T-helper 1 cell treated with Interleukin-12 subunit alpha and Interleukin-12 subunit beta and Interleukin-4 antibody, amounts not matched to agents 30 ng/mL and 1 ng/mL, for 36 hours (primary cell): ENCODE data around the gene TPM2. TPM values are rescaled to one million over a fixed set of nuclear protein-coding genes. Genes with fewer than 3 reads are reported as not detected.

Experiments used
- intact Hi-C: fragments of 100-400 bp; cut with micrococcal nuclease; formaldehyde crosslinking; loops from one replicate; pipeline ENCODE4 v1.15.1; 2024
- total RNA-seq: library from RNA; stranded (reverse); gene quantifications from 2 replicates; pipeline ENCODE4 v1.2.3, GENCODE V29; 2022

The TPM2 gene
- total RNA-seq, 1 donor from 2014 or later: 4.6 TPM

DNA sequence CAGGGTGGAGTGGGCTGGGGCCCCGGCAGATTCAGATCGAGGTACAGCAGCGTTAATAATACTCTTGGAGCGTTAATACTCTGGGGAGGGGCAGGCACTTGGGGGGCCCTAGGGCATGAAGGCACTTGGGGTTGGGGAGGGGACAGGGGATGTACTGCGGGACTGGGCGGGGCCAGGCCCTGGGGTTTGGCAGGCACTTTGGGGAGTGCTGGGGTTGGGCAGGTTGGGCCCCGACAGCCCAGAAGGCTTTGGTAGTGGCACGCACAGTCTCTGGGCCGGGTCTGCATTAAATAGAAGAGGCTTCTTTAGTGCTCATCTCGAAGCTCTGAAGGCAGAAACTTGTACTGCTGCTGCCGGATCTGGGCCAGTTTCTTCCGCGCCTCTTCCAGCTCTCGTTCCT is 7.8 kb upstream of the TPM2 start:
- intact Hi-C loops: no loop called here

DNA sequence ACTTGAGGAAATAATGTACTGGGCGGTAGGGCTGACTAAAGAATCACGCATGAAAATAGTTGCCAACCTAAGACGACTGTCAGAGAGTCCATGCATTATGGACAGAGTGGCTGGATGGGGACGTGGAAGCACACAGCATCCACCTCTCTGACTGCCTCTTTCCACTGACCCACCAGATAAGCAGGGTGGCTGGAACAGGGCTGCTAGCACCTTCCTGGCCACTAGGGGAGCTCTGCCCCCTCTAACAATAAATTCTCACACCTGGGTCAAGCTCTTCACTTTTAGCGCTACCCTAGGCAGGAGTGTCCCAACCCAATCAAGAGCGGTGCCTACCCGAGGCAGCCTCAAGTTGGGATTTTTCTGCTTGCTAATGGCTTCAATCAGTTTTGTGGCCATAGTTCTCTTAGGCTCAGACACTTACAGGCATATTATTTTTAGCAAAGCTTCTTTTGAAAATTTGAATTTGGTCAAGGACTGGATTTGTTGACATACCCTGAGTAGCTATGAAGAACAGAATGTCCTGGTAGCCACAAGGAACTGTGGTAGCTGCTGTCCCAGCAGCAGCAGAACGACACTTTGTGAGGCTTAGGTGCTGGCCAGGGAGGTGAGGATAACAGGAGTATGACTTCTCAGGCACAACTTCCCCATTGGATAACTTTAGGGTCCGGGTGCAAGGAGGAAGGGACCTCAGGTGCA is 6.9 kb upstream of the TPM2 start:
- intact Hi-C loops: loop anchor here (1.0 kb wide), 5 partner anchors 32 to 215 kb away; partner anchors contain the start of genes CCDC107 and RMRP

GRCh38 chr9:35695943-35696401 is 6.2 kb upstream of the TPM2 start:
- intact Hi-C loops: loop anchor here (1.0 kb wide), 5 partner anchors 32 to 215 kb away; partner anchors contain the start of genes CCDC107 and RMRP

GRCh38 chr9:35691757-35692301 is 2.1 kb upstream of the TPM2 start:
- intact Hi-C loops: no loop called here

DNA sequence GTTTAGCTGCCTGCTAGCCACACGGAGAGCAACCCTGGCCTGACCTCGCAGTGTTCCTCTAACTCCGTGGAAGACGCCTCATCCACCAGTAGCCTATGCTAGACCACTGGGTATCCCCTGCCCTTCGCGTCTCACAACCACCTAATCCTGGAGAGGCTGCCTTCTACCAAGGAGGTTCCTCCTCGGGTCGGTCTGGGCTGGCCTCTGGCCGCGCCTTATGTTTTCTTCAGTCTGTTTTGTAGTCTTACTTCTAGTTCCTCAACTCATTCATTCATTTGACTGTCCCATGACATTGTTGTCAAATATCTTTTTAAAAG is 1.6 kb upstream of the TPM2 start:
- intact Hi-C loops: no loop called here

GRCh38 chr9:35690614-35691333 is 1.0 kb upstream of the TPM2 start:
- intact Hi-C loops: no loop called here

GRCh38 chr9:35690294-35690613 is 529 bp upstream of the TPM2 start:
- intact Hi-C loops: no loop called here

DNA sequence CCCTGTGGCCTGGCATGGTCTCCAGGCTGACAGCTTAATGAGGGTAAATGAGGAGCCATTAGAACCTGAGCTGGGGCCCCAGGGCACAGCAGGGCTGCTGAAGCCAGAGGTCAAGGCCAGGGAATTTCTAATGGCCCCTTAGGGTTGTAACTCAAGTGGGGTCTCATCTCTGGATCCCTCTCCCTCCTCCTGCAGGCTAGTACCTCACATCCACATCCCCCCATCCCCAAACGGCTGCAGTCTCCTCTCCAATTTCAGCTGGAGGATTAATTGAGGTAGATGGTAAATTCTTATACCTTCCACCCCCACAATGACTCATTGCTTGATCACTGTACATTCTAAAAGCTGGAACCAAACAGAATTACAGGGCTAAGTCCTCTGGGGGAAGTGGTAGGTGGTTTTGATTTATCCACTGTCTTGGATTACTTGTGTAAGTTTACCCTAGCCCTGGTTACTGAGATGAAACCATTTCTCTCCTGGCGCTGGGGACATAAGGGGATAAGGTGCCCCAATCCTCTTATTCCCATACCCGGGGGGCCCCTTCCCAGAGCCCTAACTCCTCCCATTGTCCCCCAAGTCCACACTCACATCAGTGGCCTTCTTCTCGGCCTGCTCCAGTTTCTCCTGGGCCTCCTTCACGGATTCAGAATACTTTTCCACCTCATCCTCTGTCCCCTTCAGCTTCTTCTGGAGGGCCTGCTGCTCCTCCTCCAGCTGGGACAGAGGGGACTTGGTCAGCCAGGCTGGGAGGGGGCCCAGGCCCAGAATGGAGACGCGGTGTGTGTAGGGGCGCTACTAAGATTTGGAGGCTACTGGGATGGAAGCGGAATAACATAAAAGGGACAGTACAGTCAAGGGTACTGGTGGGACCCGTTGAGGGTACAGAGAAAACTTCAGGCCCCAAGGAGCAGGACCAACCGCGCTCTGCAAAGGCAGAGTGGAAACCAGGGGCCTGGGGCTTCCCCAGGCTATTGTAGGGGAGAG is 875 bp downstream of the TPM2 start:
- intact Hi-C loops: loop anchor here (1.0 kb wide), 1 partner anchor 31 kb away; the partner anchor contains the start of genes CCDC107 and RMRP

GRCh38 chr9:35687972-35688557 is 1.7 kb downstream of the TPM2 start:
- intact Hi-C loops: loop anchor here (1.0 kb wide), 1 partner anchor 30 kb away; the partner anchor contains the start of genes CCDC107 and RMRP

DNA sequence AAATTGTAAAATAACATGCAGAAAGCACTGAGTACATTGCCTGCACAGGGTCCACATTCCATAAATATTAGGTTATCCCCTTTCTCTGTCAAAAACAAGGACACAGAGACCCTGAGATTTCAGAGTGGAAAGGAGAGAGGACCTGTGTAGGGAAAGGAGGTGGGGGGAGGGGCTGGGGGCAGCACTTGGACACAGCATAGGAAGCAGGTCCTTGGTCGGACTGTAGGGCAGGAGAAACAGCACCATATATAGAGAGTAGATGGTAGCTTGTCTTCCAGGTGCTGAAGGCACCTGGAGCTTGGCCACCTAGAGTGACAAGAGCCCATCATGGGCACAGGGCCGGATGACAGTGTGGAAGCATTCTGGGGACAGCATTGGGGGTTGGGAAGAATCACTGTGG is 2.4 kb downstream of the TPM2 start:
- intact Hi-C loops: no loop called here

DNA sequence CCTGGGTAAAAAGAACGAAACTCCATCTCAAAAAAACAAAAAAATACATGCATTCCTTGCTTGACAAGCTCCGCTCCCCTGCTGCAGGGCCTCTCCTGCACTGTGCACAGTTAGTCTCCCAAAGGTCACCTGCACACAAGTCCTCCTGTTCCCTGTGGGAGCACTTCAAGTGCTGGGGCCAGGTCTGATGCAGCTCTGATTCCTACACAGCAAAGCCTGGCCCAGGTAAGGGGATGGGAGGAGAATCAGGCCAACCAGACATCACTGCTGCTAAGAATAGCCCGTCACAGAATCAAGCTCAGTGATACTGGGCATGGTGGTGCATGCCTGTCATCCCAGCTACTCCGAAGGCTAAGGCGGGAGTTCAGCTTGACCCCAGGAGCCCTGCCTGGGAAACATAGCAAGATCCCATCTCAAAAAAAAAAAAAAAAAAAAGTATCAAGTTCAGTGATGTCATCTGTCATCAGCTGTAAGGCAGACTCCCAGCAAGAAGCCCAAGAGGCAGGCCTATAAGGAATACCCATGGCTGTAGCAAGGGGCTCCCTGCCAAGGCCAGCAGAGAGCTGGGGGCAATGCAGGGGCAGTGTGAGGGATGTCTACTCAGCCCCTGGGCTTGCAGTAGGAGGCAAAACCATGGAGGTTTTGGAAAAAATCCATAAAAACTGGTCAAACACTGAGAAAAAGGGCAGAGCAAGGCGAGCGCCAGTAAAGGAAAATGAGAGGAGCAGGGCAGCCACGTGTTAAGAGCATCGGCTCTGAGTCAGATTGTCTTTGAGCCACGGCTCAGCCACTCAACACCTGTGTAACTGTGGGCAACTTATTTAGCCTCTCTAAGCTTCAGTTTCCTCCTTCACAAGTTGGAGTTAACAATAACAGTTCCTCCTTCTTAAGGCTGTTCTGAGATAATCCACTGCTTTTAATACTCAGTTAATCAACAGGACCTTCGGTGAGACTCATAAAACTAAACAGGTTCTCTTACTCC is 3.2 kb downstream of the TPM2 start:
- intact Hi-C loops: no loop called here

DNA sequence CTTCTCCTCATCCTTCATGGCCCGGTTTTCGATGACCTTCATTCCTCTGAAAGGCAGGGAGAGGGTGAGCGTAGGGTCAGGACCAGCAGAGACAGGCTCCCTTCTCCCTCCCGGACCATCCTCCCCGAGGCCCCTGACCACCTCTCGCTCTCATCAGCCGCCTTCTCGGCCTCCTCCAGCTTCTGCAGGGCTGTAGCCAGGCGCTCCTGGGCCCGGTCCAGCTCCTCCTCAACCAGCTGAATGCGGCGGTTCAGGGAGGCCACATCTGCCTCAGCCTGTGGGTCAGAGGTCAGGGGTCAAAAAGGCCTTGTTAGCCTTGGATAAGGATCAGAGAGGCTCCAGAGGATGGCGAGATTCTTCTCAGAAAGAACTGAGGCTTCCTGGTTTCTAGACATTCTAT is 4.2 kb downstream of the TPM2 start:
- intact Hi-C loops: no loop called here

- intact Hi-C loops: no loop called here
These were observed 4.8 kb downstream of the TPM2 start for GRCh38 chr9:35684921-35685320.

- intact Hi-C loops: no loop called here
These were observed 6.4 kb downstream of the TPM2 start for GRCh38 chr9:35683323-35683722.

- intact Hi-C loops: no loop called here
These were observed 7.0 kb downstream of the TPM2 start for GRCh38 chr9:35682520-35683315.

DNA sequence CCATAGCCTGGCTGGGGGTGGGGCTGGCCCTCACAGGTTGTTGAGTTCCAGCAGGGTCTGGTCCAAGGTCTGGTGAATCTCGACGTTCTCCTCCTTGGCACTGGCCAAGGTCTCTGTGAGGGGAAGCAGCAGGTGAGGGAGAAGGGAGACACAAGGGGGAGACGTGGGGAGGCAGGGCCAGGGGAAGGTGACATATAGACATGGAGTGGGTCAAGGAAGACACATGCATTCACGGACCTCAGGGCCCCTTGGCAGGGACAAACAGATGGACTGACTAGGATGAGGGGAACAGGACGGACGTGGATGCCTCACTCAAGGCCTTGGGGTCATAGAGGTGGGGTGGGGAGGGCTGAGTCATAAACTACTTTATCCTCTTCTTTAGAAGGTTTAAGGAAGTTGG is 7.7 kb downstream of the TPM2 start:
- intact Hi-C loops: no loop called here

- intact Hi-C loops: no loop called here
These were observed 8.3 kb downstream of the TPM2 start for GRCh38 chr9:35681341-35682002.

DNA sequence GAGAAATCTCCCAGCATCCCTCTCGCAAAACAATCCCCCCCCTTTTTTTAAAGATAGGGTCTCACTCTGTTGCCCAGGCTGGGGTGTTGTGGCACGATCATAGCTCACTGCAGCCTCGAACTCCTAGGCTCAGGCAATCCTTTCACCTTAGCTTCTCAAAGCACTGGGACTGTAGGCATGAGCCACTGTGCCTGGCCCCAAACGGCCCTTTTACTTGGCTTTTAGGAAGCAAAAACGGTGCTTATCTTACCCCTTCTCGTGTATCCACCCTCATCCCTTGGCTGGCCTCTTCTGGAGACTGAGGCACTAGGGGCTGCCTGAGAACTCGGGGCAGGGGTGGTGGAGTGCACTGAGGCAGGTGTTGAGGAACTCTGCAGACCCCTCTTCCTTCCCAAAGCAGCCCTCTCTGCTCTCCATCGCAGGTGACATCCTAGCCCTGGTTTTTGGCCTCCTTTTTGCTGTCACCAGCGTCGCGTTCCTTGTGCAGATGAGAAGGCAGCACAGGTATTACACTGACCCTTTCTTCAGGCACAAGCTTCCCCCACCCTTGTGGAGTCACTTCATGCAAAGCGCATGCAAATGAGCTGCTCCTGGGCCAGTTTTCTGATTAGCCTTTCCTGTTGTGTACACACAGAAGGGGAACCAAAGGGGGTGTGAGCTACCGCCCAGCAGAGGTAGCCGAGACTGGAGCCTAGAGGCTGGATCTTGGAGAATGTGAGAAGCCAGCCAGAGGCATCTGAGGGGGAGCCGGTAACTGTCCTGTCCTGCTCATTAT is 9.2 kb downstream of the TPM2 start:
- intact Hi-C loops: no loop called here
